HG02870 (cell line): ENCODE data around the gene SF3A2.
"Not testable (repeated sequence)": the region's sequence is repeated elsewhere in the genome, so short reads cannot be mapped to it uniquely, and the experiment has no call there.

Source experiments
- ATAC-seq: cut with Tn5 transposase; IDR thresholded peaks from one replicate; pipeline ENCODE4 v1.9.1; 2021; ENCODE audit warnings: mild to moderate bottlenecking, moderate library complexity; ENCODE audit not compliant: unreplicated experiment

SF3A2 gene

GRCh38 chr19:2236314-2237050, at the start of gene SF3A2, which contains the start of gene PLEKHJ1:
Gene SF3A2 (plus strand): TSS chr19:2236824. CDS start chr19:2243419, 6,595 bp downstream.
Gene PLEKHJ1 (minus strand): TSS chr19:2236329. CDS start chr19:2236248, 81 bp downstream.
- peak; percentile 71 for ATAC-seq

- ATAC-seq, result no peak
Measured at GRCh38 chr19:2187159-2187558, 49.5 kb upstream of the SF3A2 start.

- no peak for ATAC-seq
Measured at GRCh38 chr19:2188708-2189385, 47.8 kb upstream of the SF3A2 start.

- ATAC-seq, result no peak
Measured at GRCh38 chr19:2189880-2190279, 46.7 kb upstream of the SF3A2 start.

- ATAC-seq, result no peak
Measured at GRCh38 chr19:2190848-2191455, 45.7 kb upstream of the SF3A2 start.

- no peak for ATAC-seq
Measured at GRCh38 chr19:2191456-2192310, 44.9 kb upstream of the SF3A2 start.

GRCh38 chr19:2192862-2193261, 43.8 kb upstream of the SF3A2 start:
- ATAC-seq, result no peak

GRCh38 chr19:2193807-2194206, 42.8 kb upstream of the SF3A2 start:
- ATAC-seq, result no peak

GRCh38 chr19:2194513-2195078, 42.0 kb upstream of the SF3A2 start:
- no peak for ATAC-seq

- ATAC-seq, result no peak
Measured at GRCh38 chr19:2195361-2195760, 41.3 kb upstream of the SF3A2 start.

- ATAC-seq, result no peak
Measured at GRCh38 chr19:2195914-2196313, 40.7 kb upstream of the SF3A2 start.

GRCh38 chr19:2197270-2197669, 39.4 kb upstream of the SF3A2 start:
- ATAC-seq, result no peak

GRCh38 chr19:2198317-2198716, 38.3 kb upstream of the SF3A2 start:
- ATAC-seq, result no peak

- no peak for ATAC-seq
Measured at GRCh38 chr19:2199215-2199614, 37.4 kb upstream of the SF3A2 start.

- no peak for ATAC-seq
Measured at GRCh38 chr19:2199861-2200623, 36.6 kb upstream of the SF3A2 start.

- not testable (repeated sequence) for ATAC-seq
Measured at GRCh38 chr19:2200624-2201294, 35.9 kb upstream of the SF3A2 start.

GRCh38 chr19:2201473-2202148, 35.0 kb upstream of the SF3A2 start:
- ATAC-seq, result no peak

GRCh38 chr19:2202366-2202765, 34.3 kb upstream of the SF3A2 start:
- ATAC-seq, result no peak

- no peak for ATAC-seq
Measured at GRCh38 chr19:2207008-2207407, 29.6 kb upstream of the SF3A2 start.
